Activated naive CD8-positive, alpha-beta T cell treated with anti-CD3 and anti-CD28 coated beads, Interleukin-2, amount 10 ng/mL, durations not matched to agents 7 days and 5 days (primary cell): ENCODE results near the gene RPL14. TPM values are rescaled to one million over a fixed set of nuclear protein-coding genes. Genes with fewer than 3 reads are reported as not detected.

Source experiments
- ATAC-seq: fragments of 150-1000 bp; cut with Tn5 transposase; one replicate; pipeline ENCODE4 v1.10.0; 2021; ENCODE audit warnings: low read depth, moderate library complexity
- POLR2A ChIA-PET: fragments of 350-600 bp; sonication (Branson Sonifier 250); formaldehyde crosslinking; loops from one replicate; lab custom pipeline; 2021; ENCODE audit warnings: antibody characterized with exemption; lab: Charles Lee
- DNase-seq: peaks from one replicate; pipeline ENCODE4 v3.0.0; 2021
- H3K27ac Mint-ChIP-seq: one replicate; pipeline ENCODE4 v1.8.0; 2022; ENCODE audit warnings: mild to moderate bottlenecking, mixed read lengths
- H3K27me3 Mint-ChIP-seq: one replicate; pipeline ENCODE4 v1.8.0; 2022; ENCODE audit warnings: mild to moderate bottlenecking, moderate library complexity, mixed read lengths
- H3K36me3 Mint-ChIP-seq: one replicate; pipeline ENCODE4 v1.8.0; 2021; ENCODE audit warnings: mild to moderate bottlenecking, mixed read lengths
- H3K4me1 Mint-ChIP-seq: one replicate; pipeline ENCODE4 v1.8.0; 2021; ENCODE audit warnings: mixed read lengths
- H3K4me3 Mint-ChIP-seq: one replicate; pipeline ENCODE4 v1.8.0; 2022; ENCODE audit warnings: mild to moderate bottlenecking, moderate library complexity, mixed read lengths
- H3K9me3 Mint-ChIP-seq: one replicate; pipeline ENCODE4 v1.8.0; 2021; ENCODE audit warnings: mixed read lengths
- total RNA-seq, 2 experiments: library from RNA; stranded (reverse); gene quantifications; one replicate each; pipeline ENCODE4 v1.2.3, GENCODE V29; 2021

RPL14 gene
- total RNA-seq, 2 experiments from 2014 or later, result 2,251 to 2,258 TPM

GRCh38 chr3:40465456-40465855 is 8.3 kb downstream of the RPL14 start:
- Mint-ChIP-seq H3K27me3 (no peaks in the 10 kb centered on the region), H3K4me3 (no peak overlapping the region), H3K4me1 (peaks cover 34% of the 10 kb centered on the region), H3K9me3 (no peaks in the 10 kb centered on the region), H3K36me3 (peaks cover 43% of the 10 kb centered on the region), H3K27ac (no peak overlapping the region)
- no peak for ATAC-seq
- DNase-seq, result no peak
- POLR2A ChIA-PET, result interaction anchor here (0.9 to 1.4 kb wide), 5 partner anchors 9 to 61 kb away, joined by 3 to 4 read pairs (median 3); partner anchors contain the start of gene RPL14

- H3K27me3 Mint-ChIP-seq, result no peaks in the 10 kb centered on the region
- no peak for ATAC-seq
- H3K27ac Mint-ChIP-seq, result no peak overlapping the region
- H3K4me3 Mint-ChIP-seq, result no peak overlapping the region
- H3K36me3 Mint-ChIP-seq, result peaks cover 33% of the 10 kb centered on the region
- peaks cover 25% of the 10 kb centered on the region for H3K4me1 Mint-ChIP-seq
- H3K9me3 Mint-ChIP-seq, result no peaks in the 10 kb centered on the region
- DNase-seq, result no peak
- POLR2A ChIA-PET, result no interaction called here
Observed at GRCh38 chr3:40468018-40468417, 10.9 kb downstream of the RPL14 start.

- peaks cover 13% of the 10 kb centered on the region for H3K36me3 Mint-ChIP-seq
- no peak overlapping the region for H3K4me3 Mint-ChIP-seq
- no peaks in the 10 kb centered on the region for H3K9me3 Mint-ChIP-seq
- no peaks in the 10 kb centered on the region for H3K27me3 Mint-ChIP-seq
- H3K4me1 Mint-ChIP-seq, result peaks cover 3% of the 10 kb centered on the region
- ATAC-seq (no peak), DNase-seq (no peak)
- H3K27ac Mint-ChIP-seq, result no peak overlapping the region
- POLR2A ChIA-PET, result no interaction called here
Observed at GRCh38 chr3:40470701-40471100, 13.6 kb downstream of the RPL14 start.

- H3K9me3 Mint-ChIP-seq, result no peaks in the 10 kb centered on the region
- H3K27me3 Mint-ChIP-seq, result no peaks in the 10 kb centered on the region
- peak within 1 kb of the TSS; percentile 85 for H3K27ac Mint-ChIP-seq
- peak; percentile 89 for ATAC-seq
- H3K36me3 Mint-ChIP-seq, result peaks cover 19% of the 10 kb centered on the region
- peaks cover 23% of the 10 kb centered on the region for H3K4me1 Mint-ChIP-seq
- DNase-seq, result peak; percentile 67
- POLR2A ChIA-PET, result interaction anchor here (1.0 to 3.0 kb wide), 5 partner anchors 13 to 168 kb away, joined by 3 to 21 read pairs (median 9); partner anchors contain the start of genes EIF1B, RPL14 and ZNF621
- H3K4me3 Mint-ChIP-seq, result peak within 1 kb of the TSS; percentile 86
Observed at GRCh38 chr3:40476478-40477470, 19.6 kb downstream of the RPL14 start, which contains the start of gene ZNF619. ZNF619 (plus strand) TSS chr3:40477122; CDS start chr3:40477980, 858 bp downstream.

- Mint-ChIP-seq H3K4me3 (peak overlapping the region; percentile 86), H3K27ac (peak overlapping the region; percentile 85), H3K4me1 (peaks cover 28% of the 10 kb centered on the region), H3K36me3 (peaks cover 25% of the 10 kb centered on the region), H3K9me3 (no peaks in the 10 kb centered on the region), H3K27me3 (no peaks in the 10 kb centered on the region)
- POLR2A ChIA-PET, result interaction anchor here (1.0 to 3.0 kb wide), 5 partner anchors 14 to 169 kb away, joined by 3 to 21 read pairs (median 9); partner anchors contain the start of genes EIF1B, RPL14 and ZNF621
- ATAC-seq (no peak), DNase-seq (no peak)
Observed at GRCh38 chr3:40477666-40478065, 20.5 kb downstream of the RPL14 start.

GRCh38 chr3:40487172-40487571 is 30.0 kb downstream of the RPL14 start:
- H3K36me3 Mint-ChIP-seq, result peaks cover 65% of the 10 kb centered on the region
- no peak overlapping the region for H3K4me3 Mint-ChIP-seq
- H3K9me3 Mint-ChIP-seq, result peaks cover 22% of the 10 kb centered on the region
- H3K4me1 Mint-ChIP-seq, result peaks cover 12% of the 10 kb centered on the region
- ATAC-seq (no peak), DNase-seq (no peak)
- H3K27me3 Mint-ChIP-seq, result no peaks in the 10 kb centered on the region
- POLR2A ChIA-PET, result no interaction called here
- no peak overlapping the region for H3K27ac Mint-ChIP-seq

- Mint-ChIP-seq H3K36me3 (peaks cover 43% of the 10 kb centered on the region), H3K27ac (no peak overlapping the region), H3K9me3 (peaks cover 22% of the 10 kb centered on the region), H3K4me3 (no peak overlapping the region), H3K4me1 (no peaks in the 10 kb centered on the region), H3K27me3 (no peaks in the 10 kb centered on the region)
- POLR2A ChIA-PET, result no interaction called here
- no peak for ATAC-seq
- DNase-seq, result no peak
Observed at GRCh38 chr3:40490916-40491315, 33.8 kb downstream of the RPL14 start.

GRCh38 chr3:40494698-40495097 is 37.6 kb downstream of the RPL14 start:
- DNase-seq, result no peak
- H3K4me1 Mint-ChIP-seq, result no peaks in the 10 kb centered on the region
- H3K27ac Mint-ChIP-seq, result no peak overlapping the region
- peaks cover 4% of the 10 kb centered on the region for H3K9me3 Mint-ChIP-seq
- H3K27me3 Mint-ChIP-seq, result no peaks in the 10 kb centered on the region
- H3K4me3 Mint-ChIP-seq, result no peak overlapping the region
- ATAC-seq, result no peak
- POLR2A ChIA-PET, result no interaction called here
- peaks cover 16% of the 10 kb centered on the region for H3K36me3 Mint-ChIP-seq

- ATAC-seq (no peak), DNase-seq (no peak)
- POLR2A ChIA-PET, result no interaction called here
- peaks cover 1% of the 10 kb centered on the region for H3K9me3 Mint-ChIP-seq
- no peaks in the 10 kb centered on the region for H3K4me1 Mint-ChIP-seq
- H3K4me3 Mint-ChIP-seq, result no peak overlapping the region
- H3K27ac Mint-ChIP-seq, result no peak overlapping the region
- no peaks in the 10 kb centered on the region for H3K27me3 Mint-ChIP-seq
- H3K36me3 Mint-ChIP-seq, result peaks cover 8% of the 10 kb centered on the region
Observed at GRCh38 chr3:40497288-40497687, 40.1 kb downstream of the RPL14 start.

GRCh38 chr3:40499952-40500351 is 42.8 kb downstream of the RPL14 start:
- Mint-ChIP-seq H3K9me3 (peaks cover 1% of the 10 kb centered on the region), H3K4me1 (peaks cover 3% of the 10 kb centered on the region), H3K27ac (no peak overlapping the region), H3K27me3 (peaks cover 5% of the 10 kb centered on the region), H3K4me3 (no peak overlapping the region), H3K36me3 (peaks cover 8% of the 10 kb centered on the region)
- DNase-seq, result no peak
- POLR2A ChIA-PET, result no interaction called here
- ATAC-seq, result no peak

GRCh38 chr3:40502034-40502433 is 44.9 kb downstream of the RPL14 start:
- H3K36me3 Mint-ChIP-seq, result peaks cover 7% of the 10 kb centered on the region
- peaks cover 8% of the 10 kb centered on the region for H3K27me3 Mint-ChIP-seq
- no peak overlapping the region for H3K4me3 Mint-ChIP-seq
- POLR2A ChIA-PET, result no interaction called here
- DNase-seq (no peak), ATAC-seq (no peak)
- H3K27ac Mint-ChIP-seq, result no peak overlapping the region
- H3K9me3 Mint-ChIP-seq, result peaks cover 1% of the 10 kb centered on the region
- peaks cover 17% of the 10 kb centered on the region for H3K4me1 Mint-ChIP-seq

GRCh38 chr3:40504636-40505430 is 47.7 kb downstream of the RPL14 start:
- Mint-ChIP-seq H3K9me3 (no peaks in the 10 kb centered on the region), H3K27ac (no peak overlapping the region), H3K4me1 (peaks cover 18% of the 10 kb centered on the region), H3K36me3 (peaks cover 12% of the 10 kb centered on the region), H3K4me3 (peak overlapping the region; percentile 92), H3K27me3 (peaks cover 8% of the 10 kb centered on the region)
- POLR2A ChIA-PET, result interaction anchor here (1.5 to 2.8 kb wide), 3 partner anchors 19 to 52 kb away, joined by 9 to 14 read pairs (median 10); partner anchors contain the start of genes RPL14 and ZNF621
- ATAC-seq (no peak), DNase-seq (no peak)
